Coronary artery (tissue), 2 donors: ENCODE data around the gene WDFY4.

Experiments
- DNase-seq: peaks from one replicate; pipeline ENCODE4 v3.0.0-alpha.2; 2017; ENCODE audit warnings: low spot score
- H3K27ac ChIP-seq, 2 donors: fragments of 200-600 bp; sonication (generic); one replicate each; pipeline ENCODE4 v1.5.1; 2016 to 2019
- H3K4me3 ChIP-seq: fragments of 200-600 bp; sonication (generic); 2 replicates; pipeline ENCODE4 v1.5.1; 2016; ENCODE audit warnings: mild to moderate bottlenecking, moderate library complexity
- TF ChIP-seq, protein P1 (sequence below): fragments of 200-600 bp; sonication (generic); IDR thresholded peaks from one replicate; pipeline ENCODE4 v1.5.1; 2019; ENCODE audit warnings: antibody characterized with exemption

The WDFY4 gene

GRCh38 chr10:48729222-48729621, 44.5 kb downstream of the WDFY4 start:
- TF ChIP-seq, protein P1, sequence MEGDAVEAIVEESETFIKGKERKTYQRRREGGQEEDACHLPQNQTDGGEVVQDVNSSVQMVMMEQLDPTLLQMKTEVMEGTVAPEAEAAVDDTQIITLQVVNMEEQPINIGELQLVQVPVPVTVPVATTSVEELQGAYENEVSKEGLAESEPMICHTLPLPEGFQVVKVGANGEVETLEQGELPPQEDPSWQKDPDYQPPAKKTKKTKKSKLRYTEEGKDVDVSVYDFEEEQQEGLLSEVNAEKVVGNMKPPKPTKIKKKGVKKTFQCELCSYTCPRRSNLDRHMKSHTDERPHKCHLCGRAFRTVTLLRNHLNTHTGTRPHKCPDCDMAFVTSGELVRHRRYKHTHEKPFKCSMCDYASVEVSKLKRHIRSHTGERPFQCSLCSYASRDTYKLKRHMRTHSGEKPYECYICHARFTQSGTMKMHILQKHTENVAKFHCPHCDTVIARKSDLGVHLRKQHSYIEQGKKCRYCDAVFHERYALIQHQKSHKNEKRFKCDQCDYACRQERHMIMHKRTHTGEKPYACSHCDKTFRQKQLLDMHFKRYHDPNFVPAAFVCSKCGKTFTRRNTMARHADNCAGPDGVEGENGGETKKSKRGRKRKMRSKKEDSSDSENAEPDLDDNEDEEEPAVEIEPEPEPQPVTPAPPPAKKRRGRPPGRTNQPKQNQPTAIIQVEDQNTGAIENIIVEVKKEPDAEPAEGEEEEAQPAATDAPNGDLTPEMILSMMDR: no peak
- DNase-seq: no peak
- Histone ChIP-seq H3K4me3 (no peak overlapping the region), H3K27ac (no peak overlapping the region)

- DNase-seq: no peak
- TF ChIP-seq, protein P1: no peak
- no peak overlapping the region for H3K27ac ChIP-seq
Measured at GRCh38 chr10:48729941-48730457, 45.3 kb downstream of the WDFY4 start.

GRCh38 chr10:48731141-48731540, 46.5 kb downstream of the WDFY4 start:
- Histone ChIP-seq H3K27ac (no peak overlapping the region), H3K4me3 (no peak overlapping the region)
- no peak for DNase-seq
- TF ChIP-seq, protein P1: no peak

More at GRCh38 chr10:48729941-48730457, 45.3 kb downstream of the WDFY4 start:
- H3K4me3 ChIP-seq: no peak overlapping the region

GRCh38 chr10:48731654-48732053, 47.0 kb downstream of the WDFY4 start:
- TF ChIP-seq, protein P1: no peak
- DNase-seq: no peak
- Histone ChIP-seq H3K27ac (no peak overlapping the region), H3K4me3 (no peak overlapping the region)

GRCh38 chr10:48733329-48733728, 48.7 kb downstream of the WDFY4 start:
- TF ChIP-seq, protein P1: no peak
- no peak for DNase-seq
- H3K27ac ChIP-seq: no peak overlapping the region
- H3K4me3 ChIP-seq: no peak overlapping the region

- DNase-seq: no peak
- TF ChIP-seq, protein P1: no peak
- Histone ChIP-seq H3K4me3 (no peak overlapping the region), H3K27ac (no peak overlapping the region)
Measured at GRCh38 chr10:48735836-48736390, 51.2 kb downstream of the WDFY4 start.

GRCh38 chr10:48736596-48736995, 51.9 kb downstream of the WDFY4 start:
- TF ChIP-seq, protein P1: no peak
- Histone ChIP-seq H3K27ac (no peak overlapping the region), H3K4me3 (no peak overlapping the region)
- no peak for DNase-seq
